Measurements from ENCODE around the gene TTC3. TPM values are rescaled to one million over a fixed set of nuclear protein-coding genes. Genes with fewer than 3 reads are reported as not detected.
"Not testable (repeated sequence)": the region's sequence is repeated elsewhere in the genome, so short reads cannot be mapped to it uniquely, and the experiment has no call there.

TTC3 gene
- total RNA-seq, 3 donors from 2014 or later (not counting 1 experiment from before 2014, with no cell fraction given), result 83.1 to 97.4 (median 88.3) TPM

GRCh38 chr21:37095821-37096220 lies 22.8 kb downstream of the TTC3 start:
- Histone ChIP-seq H3K9me3 (ENCODE audit: control insufficient read depth, insufficient read depth, low read length) (no peaks in the 10 kb centered on the region), H3K27me3 (ENCODE audit: control insufficient read depth, insufficient read depth, low read length) (no peaks in the 10 kb centered on the region), H3K36me3 (ENCODE audit: control insufficient read depth, insufficient read depth, low read length) (peaks cover 39% of the 10 kb centered on the region), H3K4me1 (ENCODE audit: control insufficient read depth, insufficient read depth, low read length) (no peaks in the 10 kb centered on the region), H3K27ac (ENCODE audit: low read length) (no peak overlapping the region), H3K4me3 (ENCODE audit: low read length) (no peak overlapping the region)
- Mint-ChIP-seq H3K27ac (no peak overlapping the region), H3K27me3 (ENCODE audit: low read depth in 2 of 2) (no peaks in the 10 kb centered on the region), H3K4me1 (no peaks in the 10 kb centered on the region), H3K36me3 (no peaks in the 10 kb centered on the region), H3K4me3 (no peak overlapping the region), H3K9me3 (no peaks in the 10 kb centered on the region)
- DNase-seq (no peak), ATAC-seq (no peak)
- TF ChIP-seq, protein P1, sequence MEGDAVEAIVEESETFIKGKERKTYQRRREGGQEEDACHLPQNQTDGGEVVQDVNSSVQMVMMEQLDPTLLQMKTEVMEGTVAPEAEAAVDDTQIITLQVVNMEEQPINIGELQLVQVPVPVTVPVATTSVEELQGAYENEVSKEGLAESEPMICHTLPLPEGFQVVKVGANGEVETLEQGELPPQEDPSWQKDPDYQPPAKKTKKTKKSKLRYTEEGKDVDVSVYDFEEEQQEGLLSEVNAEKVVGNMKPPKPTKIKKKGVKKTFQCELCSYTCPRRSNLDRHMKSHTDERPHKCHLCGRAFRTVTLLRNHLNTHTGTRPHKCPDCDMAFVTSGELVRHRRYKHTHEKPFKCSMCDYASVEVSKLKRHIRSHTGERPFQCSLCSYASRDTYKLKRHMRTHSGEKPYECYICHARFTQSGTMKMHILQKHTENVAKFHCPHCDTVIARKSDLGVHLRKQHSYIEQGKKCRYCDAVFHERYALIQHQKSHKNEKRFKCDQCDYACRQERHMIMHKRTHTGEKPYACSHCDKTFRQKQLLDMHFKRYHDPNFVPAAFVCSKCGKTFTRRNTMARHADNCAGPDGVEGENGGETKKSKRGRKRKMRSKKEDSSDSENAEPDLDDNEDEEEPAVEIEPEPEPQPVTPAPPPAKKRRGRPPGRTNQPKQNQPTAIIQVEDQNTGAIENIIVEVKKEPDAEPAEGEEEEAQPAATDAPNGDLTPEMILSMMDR (IDR thresholded peaks at IDR 0.05), result no peak
- 94% methylated on average over 2 of the region's 4 CpGs for WGBS (ENCODE audit: insufficient coverage)
- intact Hi-C loops (cut with micrococcal nuclease), result no loop called here

GRCh38 chr21:37098751-37099150 lies 25.7 kb downstream of the TTC3 start:
- H3K9me3 Mint-ChIP-seq, result no peaks in the 10 kb centered on the region
- H3K27me3 Mint-ChIP-seq (ENCODE audit: low read depth in 2 of 2), result no peaks in the 10 kb centered on the region
- Histone ChIP-seq H3K27ac (ENCODE audit: low read length) (no peak overlapping the region), H3K36me3 (ENCODE audit: control insufficient read depth, insufficient read depth, low read length) (peaks cover 33% of the 10 kb centered on the region), H3K27me3 (ENCODE audit: control insufficient read depth, insufficient read depth, low read length) (no peaks in the 10 kb centered on the region), H3K9me3 (ENCODE audit: control insufficient read depth, insufficient read depth, low read length) (no peaks in the 10 kb centered on the region), H3K4me1 (ENCODE audit: control insufficient read depth, insufficient read depth, low read length) (no peaks in the 10 kb centered on the region), H3K4me3 (ENCODE audit: low read length) (no peak overlapping the region)
- no peak overlapping the region for H3K27ac Mint-ChIP-seq
- intact Hi-C loops (cut with micrococcal nuclease), result no loop called here
- 100% methylated on average over 2 of the region's 2 CpGs for WGBS (ENCODE audit: insufficient coverage)
- H3K36me3 Mint-ChIP-seq, result no peaks in the 10 kb centered on the region
- ATAC-seq (no peak), DNase-seq (no peak)
- peaks cover 0 to 2% of the 10 kb centered on the region in 2 donors for H3K4me1 Mint-ChIP-seq
- TF ChIP-seq, protein P1 (IDR thresholded peaks at IDR 0.05), result no peak
- no peak overlapping the region for H3K4me3 Mint-ChIP-seq

DNA sequence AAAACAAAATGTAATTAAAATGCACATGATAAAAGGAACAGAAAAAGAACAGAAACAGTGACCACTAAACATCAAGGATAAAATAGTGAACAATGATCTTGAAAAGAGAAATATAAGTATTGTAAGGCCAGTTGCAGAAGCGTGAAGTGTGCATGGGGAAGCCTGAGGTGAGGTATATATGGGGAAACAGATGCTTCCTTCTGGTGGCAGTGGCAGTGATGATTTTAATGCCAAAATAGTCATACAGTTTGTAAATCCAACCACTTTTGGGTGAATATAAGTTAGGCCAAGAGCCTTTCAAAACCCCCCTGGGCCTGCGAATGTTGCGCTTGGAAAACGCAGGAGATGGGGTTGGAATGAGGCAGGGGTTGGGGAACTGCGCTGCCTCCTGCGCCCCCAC lies 27.3 kb downstream of the TTC3 start:
- H3K4me3 Mint-ChIP-seq, result no peak overlapping the region
- TF ChIP-seq, protein P1 (IDR thresholded peaks at IDR 0.05), result no peak
- H3K27me3 Mint-ChIP-seq (ENCODE audit: low read depth in 2 of 2), result no peaks in the 10 kb centered on the region
- Histone ChIP-seq H3K27me3 (ENCODE audit: control insufficient read depth, insufficient read depth, low read length) (no peaks in the 10 kb centered on the region), H3K36me3 (ENCODE audit: control insufficient read depth, insufficient read depth, low read length) (peaks cover 33% of the 10 kb centered on the region), H3K4me1 (ENCODE audit: control insufficient read depth, insufficient read depth, low read length) (no peaks in the 10 kb centered on the region), H3K27ac (ENCODE audit: low read length) (no peak overlapping the region), H3K4me3 (ENCODE audit: low read length) (no peak overlapping the region), H3K9me3 (ENCODE audit: control insufficient read depth, insufficient read depth, low read length) (no peaks in the 10 kb centered on the region)
- H3K4me1 Mint-ChIP-seq, result peaks cover 0 to 6% of the 10 kb centered on the region in 2 donors
- no peaks in the 10 kb centered on the region for H3K36me3 Mint-ChIP-seq
- no peak overlapping the region for H3K27ac Mint-ChIP-seq
- H3K9me3 Mint-ChIP-seq, result no peaks in the 10 kb centered on the region
- intact Hi-C loops (cut with micrococcal nuclease), result no loop called here
- 93% methylated on average over 6 of the region's 6 CpGs for WGBS (ENCODE audit: insufficient coverage)
- ATAC-seq (no peak), DNase-seq (no peak)

- no peaks in the 10 kb centered on the region for H3K36me3 Mint-ChIP-seq
Measured at GRCh38 chr21:37101384-37101783, 28.3 kb downstream of the TTC3 start.

GRCh38 chr21:37102746-37103145 lies 29.7 kb downstream of the TTC3 start:
- H3K4me1 ChIP-seq (ENCODE audit: control insufficient read depth, insufficient read depth, low read length); H3K4me1 Mint-ChIP-seq; H3K4me3 Mint-ChIP-seq; H3K27me3 ChIP-seq (ENCODE audit: control insufficient read depth, insufficient read depth, low read length); H3K27ac Mint-ChIP-seq; H3K27me3 Mint-ChIP-seq (ENCODE audit: low read depth in 2 of 2); intact Hi-C loops (cut with micrococcal nuclease); H3K9me3 ChIP-seq (ENCODE audit: control insufficient read depth, insufficient read depth, low read length); H3K27ac ChIP-seq (ENCODE audit: low read length); H3K9me3 Mint-ChIP-seq; H3K36me3 Mint-ChIP-seq; ATAC-seq; DNase-seq; H3K4me3 ChIP-seq (ENCODE audit: low read length): not testable (repeated sequence)
- H3K36me3 ChIP-seq (ENCODE audit: control insufficient read depth, insufficient read depth, low read length), result peaks cover 18% of the 10 kb centered on the region
- WGBS (ENCODE audit: insufficient coverage), result 98% methylated on average over 3 of the region's 3 CpGs

More at GRCh38 chr21:37101384-37101783, 28.3 kb downstream of the TTC3 start:
- Histone ChIP-seq H3K9me3 (ENCODE audit: control insufficient read depth, insufficient read depth, low read length) (no peaks in the 10 kb centered on the region), H3K4me1 (ENCODE audit: control insufficient read depth, insufficient read depth, low read length) (no peaks in the 10 kb centered on the region), H3K27me3 (ENCODE audit: control insufficient read depth, insufficient read depth, low read length) (no peaks in the 10 kb centered on the region), H3K4me3 (ENCODE audit: low read length) (no peak overlapping the region), H3K27ac (ENCODE audit: low read length) (no peak overlapping the region), H3K36me3 (ENCODE audit: control insufficient read depth, insufficient read depth, low read length) (peaks cover 29% of the 10 kb centered on the region)
- Mint-ChIP-seq H3K9me3 (no peaks in the 10 kb centered on the region), H3K27me3 (ENCODE audit: low read depth in 2 of 2) (no peaks in the 10 kb centered on the region), H3K4me1 (peaks cover 0 to 6% of the 10 kb centered on the region in 2 donors), H3K27ac (no peak overlapping the region), H3K4me3 (no peak overlapping the region)
- intact Hi-C loops (cut with micrococcal nuclease), result no loop called here
- DNase-seq, result no peak
- TF ChIP-seq, protein P1 (IDR thresholded peaks at IDR 0.05), result no peak
- WGBS (ENCODE audit: insufficient coverage), result 83% methylated on average over 1 of the region's 1 CpG
- no peak for ATAC-seq

Measured in natural killer cell (primary cell).